ENCODE results near the gene IGF1R. TPM values are rescaled to one million over a fixed set of nuclear protein-coding genes. Genes with fewer than 3 reads are reported as not detected.

Gene IGF1R
- total RNA-seq, 1 donor from 2014 or later: 145 TPM

DNA sequence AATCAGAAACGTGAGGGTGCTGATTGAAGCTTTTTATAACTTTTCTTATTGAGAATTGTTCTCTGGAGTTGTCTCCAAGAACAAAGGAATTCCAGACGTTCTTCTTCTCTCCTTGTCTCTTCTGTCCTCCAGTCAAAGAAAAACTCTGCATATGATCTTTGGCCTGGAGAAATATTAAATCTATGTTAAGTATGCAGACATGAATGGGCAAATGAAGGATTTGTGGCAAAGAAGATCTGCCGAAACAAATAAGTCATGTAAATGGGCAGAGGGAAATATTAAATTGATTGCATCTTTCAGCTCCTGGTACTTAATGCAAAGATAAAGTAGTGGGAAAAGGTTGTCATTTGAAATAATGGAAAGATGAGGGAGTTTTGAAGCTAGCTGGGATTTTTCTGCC, 74.9 kb downstream of the IGF1R start:
- H3K27ac Mint-ChIP-seq (ENCODE audit: unreplicated experiment): no peak overlapping the region
- TF ChIP-seq, protein P1, sequence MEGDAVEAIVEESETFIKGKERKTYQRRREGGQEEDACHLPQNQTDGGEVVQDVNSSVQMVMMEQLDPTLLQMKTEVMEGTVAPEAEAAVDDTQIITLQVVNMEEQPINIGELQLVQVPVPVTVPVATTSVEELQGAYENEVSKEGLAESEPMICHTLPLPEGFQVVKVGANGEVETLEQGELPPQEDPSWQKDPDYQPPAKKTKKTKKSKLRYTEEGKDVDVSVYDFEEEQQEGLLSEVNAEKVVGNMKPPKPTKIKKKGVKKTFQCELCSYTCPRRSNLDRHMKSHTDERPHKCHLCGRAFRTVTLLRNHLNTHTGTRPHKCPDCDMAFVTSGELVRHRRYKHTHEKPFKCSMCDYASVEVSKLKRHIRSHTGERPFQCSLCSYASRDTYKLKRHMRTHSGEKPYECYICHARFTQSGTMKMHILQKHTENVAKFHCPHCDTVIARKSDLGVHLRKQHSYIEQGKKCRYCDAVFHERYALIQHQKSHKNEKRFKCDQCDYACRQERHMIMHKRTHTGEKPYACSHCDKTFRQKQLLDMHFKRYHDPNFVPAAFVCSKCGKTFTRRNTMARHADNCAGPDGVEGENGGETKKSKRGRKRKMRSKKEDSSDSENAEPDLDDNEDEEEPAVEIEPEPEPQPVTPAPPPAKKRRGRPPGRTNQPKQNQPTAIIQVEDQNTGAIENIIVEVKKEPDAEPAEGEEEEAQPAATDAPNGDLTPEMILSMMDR (IDR thresholded peaks at IDR 0.05; ENCODE audit: partially characterized antibody, unreplicated experiment): no peak
- H3K36me3 Mint-ChIP-seq (ENCODE audit: unreplicated experiment): no peaks in the 10 kb centered on the region
- H3K4me3 Mint-ChIP-seq (ENCODE audit: unreplicated experiment): no peak overlapping the region
- no peak for DNase-seq
- peaks cover 11% of the 10 kb centered on the region for H3K27me3 Mint-ChIP-seq (ENCODE audit: unreplicated experiment)
- peaks cover 10% of the 10 kb centered on the region for H3K9me3 Mint-ChIP-seq (ENCODE audit: unreplicated experiment)
- H3K4me1 Mint-ChIP-seq (ENCODE audit: low read depth, unreplicated experiment): peaks cover 52% of the 10 kb centered on the region

DNA sequence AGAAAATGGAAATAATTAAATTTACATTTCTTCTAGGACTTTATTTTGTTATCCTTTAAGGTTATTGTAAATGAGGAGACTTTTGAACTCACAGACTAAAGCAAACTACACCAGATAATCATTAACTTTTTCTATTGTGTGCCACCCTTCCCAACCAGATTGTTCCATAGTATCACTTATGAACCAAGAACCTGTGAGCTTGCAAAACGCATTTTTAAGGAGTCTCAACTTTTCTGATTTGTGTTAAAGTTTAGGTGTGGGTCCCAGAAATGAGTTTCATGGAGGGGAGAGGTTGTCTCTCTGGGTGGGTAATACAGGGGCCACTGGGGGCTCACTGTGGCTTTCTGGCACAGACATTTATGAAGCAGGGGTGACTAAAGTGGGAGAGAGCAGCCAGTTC, 75.7 kb downstream of the IGF1R start:
- Mint-ChIP-seq H3K9me3 (ENCODE audit: unreplicated experiment) (peaks cover 8% of the 10 kb centered on the region), H3K27me3 (ENCODE audit: unreplicated experiment) (peaks cover 11% of the 10 kb centered on the region), H3K27ac (ENCODE audit: unreplicated experiment) (no peak overlapping the region), H3K36me3 (ENCODE audit: unreplicated experiment) (no peaks in the 10 kb centered on the region), H3K4me3 (ENCODE audit: unreplicated experiment) (no peak overlapping the region), H3K4me1 (ENCODE audit: low read depth, unreplicated experiment) (peaks cover 50% of the 10 kb centered on the region)
- DNase-seq: no peak
- TF ChIP-seq, protein P1 (IDR thresholded peaks at IDR 0.05; ENCODE audit: partially characterized antibody, unreplicated experiment): no peak

GRCh38 chr15:98724494-98724893, 76.2 kb downstream of the IGF1R start:
- Mint-ChIP-seq H3K4me3 (ENCODE audit: unreplicated experiment) (no peak overlapping the region), H3K27me3 (ENCODE audit: unreplicated experiment) (peaks cover 11% of the 10 kb centered on the region), H3K9me3 (ENCODE audit: unreplicated experiment) (peaks cover 12% of the 10 kb centered on the region), H3K27ac (ENCODE audit: unreplicated experiment) (no peak overlapping the region), H3K36me3 (ENCODE audit: unreplicated experiment) (no peaks in the 10 kb centered on the region), H3K4me1 (ENCODE audit: low read depth, unreplicated experiment) (peaks cover 50% of the 10 kb centered on the region)
- no peak for DNase-seq
- TF ChIP-seq, protein P1 (IDR thresholded peaks at IDR 0.05; ENCODE audit: partially characterized antibody, unreplicated experiment): no peak

GRCh38 chr15:98725874-98726273, 77.5 kb downstream of the IGF1R start:
- Mint-ChIP-seq H3K9me3 (ENCODE audit: unreplicated experiment) (peaks cover 11% of the 10 kb centered on the region), H3K36me3 (ENCODE audit: unreplicated experiment) (no peaks in the 10 kb centered on the region), H3K4me1 (ENCODE audit: low read depth, unreplicated experiment) (peaks cover 48% of the 10 kb centered on the region), H3K4me3 (ENCODE audit: unreplicated experiment) (no peak overlapping the region), H3K27ac (ENCODE audit: unreplicated experiment) (no peak overlapping the region), H3K27me3 (ENCODE audit: unreplicated experiment) (peaks cover 9% of the 10 kb centered on the region)
- no peak for DNase-seq
- TF ChIP-seq, protein P1 (IDR thresholded peaks at IDR 0.05; ENCODE audit: partially characterized antibody, unreplicated experiment): no peak

DNA sequence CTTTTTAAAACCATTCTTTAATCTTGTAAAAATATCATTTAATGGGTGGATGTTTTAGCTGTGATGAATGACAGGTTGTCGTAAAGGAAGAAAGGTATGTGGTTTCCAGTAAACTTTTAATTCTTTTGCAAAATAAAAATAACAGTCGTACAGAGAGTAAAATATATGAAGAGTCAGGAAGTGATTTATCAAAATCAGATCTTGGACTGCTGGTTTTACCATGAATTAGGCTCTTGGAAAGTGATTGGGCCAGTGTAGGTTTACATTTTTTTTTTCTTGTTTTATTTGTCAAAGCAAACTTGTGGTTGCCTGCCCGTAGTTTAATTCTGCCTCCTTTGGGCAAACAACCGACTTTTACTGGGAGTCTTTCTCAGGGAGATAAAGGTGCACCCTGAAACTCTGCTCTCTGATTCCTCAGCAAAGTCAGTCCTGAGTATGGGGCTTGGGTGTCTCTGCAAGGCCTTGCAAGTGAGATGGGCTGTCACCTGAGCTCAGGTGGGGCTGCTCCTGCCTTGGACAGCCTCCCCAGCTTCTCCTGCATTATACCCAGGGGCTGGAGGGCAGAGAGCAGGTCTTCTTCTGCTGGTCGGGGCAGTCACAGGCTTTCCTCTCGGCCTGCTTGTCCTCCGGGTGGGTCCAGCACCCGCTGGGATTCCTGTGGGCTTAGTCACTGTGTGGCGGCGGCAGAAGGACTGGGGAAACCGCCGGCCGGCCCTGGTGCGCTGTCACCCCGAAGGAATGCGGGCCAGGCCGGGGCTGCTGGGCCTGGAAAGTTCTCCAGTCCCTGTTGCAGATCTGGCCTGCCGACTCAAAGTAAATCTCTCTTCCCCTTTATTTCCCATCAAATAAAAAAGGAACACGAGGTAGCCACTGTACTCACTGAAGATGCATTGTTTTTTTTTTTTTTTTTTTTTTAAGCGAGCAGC, 79.0 kb downstream of the IGF1R start:
- Mint-ChIP-seq H3K9me3 (ENCODE audit: unreplicated experiment) (peaks cover 7% of the 10 kb centered on the region), H3K27ac (ENCODE audit: unreplicated experiment) (no peak overlapping the region), H3K27me3 (ENCODE audit: unreplicated experiment) (peaks cover 5% of the 10 kb centered on the region), H3K4me3 (ENCODE audit: unreplicated experiment) (no peak overlapping the region), H3K4me1 (ENCODE audit: low read depth, unreplicated experiment) (peaks cover 39% of the 10 kb centered on the region), H3K36me3 (ENCODE audit: unreplicated experiment) (no peaks in the 10 kb centered on the region)
- TF ChIP-seq, protein P1 (IDR thresholded peaks at IDR 0.05; ENCODE audit: partially characterized antibody, unreplicated experiment): no peak
- DNase-seq: peak; percentile 39

Measured in glutamatergic neuron (in vitro differentiated cells).